Measurements from ENCODE around the gene USH1G.
"Not testable (repeated sequence)": the region's sequence is repeated elsewhere in the genome, so short reads cannot be mapped to it uniquely, and the experiment has no call there.

Gene USH1G

GRCh38 chr17:74922694-74923537 lies at the start of gene USH1G:
TSS of gene USH1G (minus strand) at chr17:74923255. CDS start at chr17:74923073, 182 bp downstream.
- in situ Hi-C loops (cut with MboI; ENCODE audit: low pct_unique_long_range_greater_than_20kb, low sequenced_read_pairs, unreplicated experiment): no loop called here
- DNase-seq (ENCODE audit: low spot score): peak; percentile 84
- no peak for TF ChIP-seq CTCF (IDR thresholded peaks at IDR 0.05; ENCODE audit: extremely low read depth, insufficient read depth, missing control alignments)

GRCh38 chr17:74972107-74972972 lies 49.3 kb upstream of the USH1G start, which contains the start of gene HID1:
TSS of gene HID1 (minus strand) at chr17:74972759. CDS start at chr17:74972656, 103 bp downstream.
- DNase-seq (ENCODE audit: low spot score): peak; percentile 90
- TF ChIP-seq CTCF (IDR thresholded peaks at IDR 0.05; ENCODE audit: extremely low read depth, insufficient read depth, missing control alignments): no peak
- in situ Hi-C loops (cut with MboI; ENCODE audit: low pct_unique_long_range_greater_than_20kb, low sequenced_read_pairs, unreplicated experiment): no loop called here

GRCh38 chr17:74971842-74972106 lies 48.7 kb upstream of the USH1G start:
- no peak for TF ChIP-seq CTCF (IDR thresholded peaks at IDR 0.05; ENCODE audit: extremely low read depth, insufficient read depth, missing control alignments)
- no peak for DNase-seq (ENCODE audit: low spot score)
- in situ Hi-C loops (cut with MboI; ENCODE audit: low pct_unique_long_range_greater_than_20kb, low sequenced_read_pairs, unreplicated experiment): no loop called here

- no peak for TF ChIP-seq CTCF (IDR thresholded peaks at IDR 0.05; ENCODE audit: extremely low read depth, insufficient read depth, missing control alignments)
- in situ Hi-C loops (cut with MboI; ENCODE audit: low pct_unique_long_range_greater_than_20kb, low sequenced_read_pairs, unreplicated experiment): no loop called here
- DNase-seq (ENCODE audit: low spot score): no peak
These were observed 48.2 kb upstream of the USH1G start for GRCh38 chr17:74971069-74971841.

GRCh38 chr17:74970395-74970794 lies 47.3 kb upstream of the USH1G start:
- in situ Hi-C loops (cut with MboI; ENCODE audit: low pct_unique_long_range_greater_than_20kb, low sequenced_read_pairs, unreplicated experiment): no loop called here
- DNase-seq (ENCODE audit: low spot score): no peak
- TF ChIP-seq CTCF (IDR thresholded peaks at IDR 0.05; ENCODE audit: extremely low read depth, insufficient read depth, missing control alignments): no peak

- in situ Hi-C loops (cut with MboI; ENCODE audit: low pct_unique_long_range_greater_than_20kb, low sequenced_read_pairs, unreplicated experiment); DNase-seq (ENCODE audit: low spot score): not testable (repeated sequence)
These were observed 46.4 kb upstream of the USH1G start for GRCh38 chr17:74969501-74969900.

All from GM13977 (cell line).